GF-D8 (cell line): ENCODE results near the gene ARMC8.

Source experiments
- DNase-seq: peaks from one replicate; lab custom pipeline; 2025; lab: John Stamatoyannopoulos, UW

The ARMC8 gene

DNA sequence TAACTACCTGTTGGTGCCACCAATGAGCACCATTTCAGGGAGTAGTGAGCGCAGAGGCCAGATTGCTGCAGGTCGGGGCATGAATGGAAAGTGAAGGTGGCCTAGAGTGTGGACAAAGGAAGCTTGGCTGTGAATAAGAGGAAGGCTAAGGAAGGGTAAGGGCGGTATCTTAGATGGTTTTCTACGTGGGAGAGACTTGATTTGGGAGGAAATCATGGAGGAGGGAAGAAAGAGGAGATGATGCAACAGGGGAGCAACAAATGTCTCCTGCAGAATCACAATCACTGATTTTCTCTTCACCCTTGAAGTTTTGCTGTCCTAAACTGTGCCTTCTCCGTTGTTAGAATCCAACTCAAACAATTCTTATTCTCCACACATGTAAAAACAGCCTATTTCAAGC lies 120.8 kb downstream of the ARMC8 start:
- DNase-seq: no peak

DNA sequence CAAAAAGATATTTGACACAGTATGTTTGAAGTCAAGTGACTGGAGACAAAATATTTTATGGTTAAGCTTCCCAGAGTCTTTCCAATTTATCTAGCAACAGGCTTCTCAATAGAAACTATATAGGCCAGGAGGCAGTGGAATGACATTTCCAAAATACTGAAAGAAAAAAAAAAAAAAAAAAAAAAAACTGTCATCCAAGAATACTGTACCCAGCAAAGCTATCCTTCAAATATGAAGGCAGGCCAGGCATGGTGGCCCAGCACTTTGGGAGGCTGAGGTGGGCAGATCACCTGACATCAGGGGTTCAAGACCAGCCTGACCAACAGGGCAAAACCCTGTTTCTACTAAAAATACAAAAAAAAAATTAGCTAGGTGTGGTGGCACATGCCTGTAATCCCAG lies 121.7 kb downstream of the ARMC8 start:
- no peak for DNase-seq

GRCh38 chr3:138310494-138310893 lies 123.4 kb downstream of the ARMC8 start:
- no peak for DNase-seq

GRCh38 chr3:138314751-138315150 lies 127.7 kb downstream of the ARMC8 start:
- no peak for DNase-seq

DNA sequence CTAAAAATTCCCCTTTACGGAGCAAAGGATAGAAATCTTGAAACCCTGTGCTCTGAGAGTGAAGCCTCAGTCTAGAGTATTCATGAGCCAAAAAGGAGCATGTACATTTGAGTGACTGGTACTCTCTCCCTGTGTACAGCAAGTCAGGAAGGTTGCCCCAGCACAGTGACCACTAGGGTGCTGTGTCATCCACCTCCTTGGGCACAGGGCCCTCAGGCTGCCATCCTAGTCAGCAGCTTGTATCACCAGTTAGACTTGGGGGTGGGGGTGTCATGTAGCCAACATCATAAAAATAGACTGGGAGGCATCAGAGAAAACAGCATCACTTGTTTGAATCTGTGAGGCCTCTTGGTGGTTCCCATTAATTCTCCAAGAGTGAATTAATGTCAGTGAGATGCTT lies 130.6 kb downstream of the ARMC8 start:
- DNase-seq: no peak

DNA sequence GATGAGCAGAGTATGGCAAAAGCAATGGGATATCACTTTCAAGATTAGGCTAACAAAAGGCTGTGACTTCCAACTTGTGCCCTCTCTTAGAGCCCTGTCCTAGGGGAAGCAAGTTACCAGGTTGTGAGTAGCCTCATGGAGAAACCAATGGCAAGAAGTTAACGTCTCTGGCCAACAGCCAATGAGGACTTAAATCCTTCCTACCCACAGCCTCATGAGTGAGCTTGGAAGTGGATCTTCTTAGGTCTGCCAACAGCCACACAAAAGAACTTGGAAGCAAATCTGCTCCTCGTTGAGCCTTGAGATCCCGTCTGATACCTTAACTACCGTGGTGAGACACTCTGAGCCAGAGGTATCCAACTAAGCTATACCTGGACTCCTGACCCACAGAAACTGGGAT lies 136.9 kb downstream of the ARMC8 start:
- DNase-seq: no peak

DNA sequence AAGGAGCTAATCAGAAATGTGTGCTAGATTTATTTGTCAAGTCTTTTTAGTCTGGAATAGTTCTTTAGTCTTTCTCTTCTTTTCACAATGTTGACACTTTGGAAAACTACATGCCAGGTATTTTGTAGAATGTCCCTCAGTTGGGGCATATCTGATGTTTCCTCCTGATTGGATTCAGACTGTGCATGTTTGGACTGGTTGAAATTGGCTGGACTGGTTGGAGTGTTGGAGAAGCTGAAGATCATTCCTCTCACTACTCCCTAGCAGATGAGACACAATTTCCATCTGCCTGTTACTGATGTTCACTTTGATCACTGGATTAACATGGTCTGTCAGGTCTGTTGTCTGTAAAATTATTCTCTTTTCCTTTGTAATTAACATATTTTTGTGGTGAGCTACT lies 138.9 kb downstream of the ARMC8 start:
- no peak for DNase-seq

DNA sequence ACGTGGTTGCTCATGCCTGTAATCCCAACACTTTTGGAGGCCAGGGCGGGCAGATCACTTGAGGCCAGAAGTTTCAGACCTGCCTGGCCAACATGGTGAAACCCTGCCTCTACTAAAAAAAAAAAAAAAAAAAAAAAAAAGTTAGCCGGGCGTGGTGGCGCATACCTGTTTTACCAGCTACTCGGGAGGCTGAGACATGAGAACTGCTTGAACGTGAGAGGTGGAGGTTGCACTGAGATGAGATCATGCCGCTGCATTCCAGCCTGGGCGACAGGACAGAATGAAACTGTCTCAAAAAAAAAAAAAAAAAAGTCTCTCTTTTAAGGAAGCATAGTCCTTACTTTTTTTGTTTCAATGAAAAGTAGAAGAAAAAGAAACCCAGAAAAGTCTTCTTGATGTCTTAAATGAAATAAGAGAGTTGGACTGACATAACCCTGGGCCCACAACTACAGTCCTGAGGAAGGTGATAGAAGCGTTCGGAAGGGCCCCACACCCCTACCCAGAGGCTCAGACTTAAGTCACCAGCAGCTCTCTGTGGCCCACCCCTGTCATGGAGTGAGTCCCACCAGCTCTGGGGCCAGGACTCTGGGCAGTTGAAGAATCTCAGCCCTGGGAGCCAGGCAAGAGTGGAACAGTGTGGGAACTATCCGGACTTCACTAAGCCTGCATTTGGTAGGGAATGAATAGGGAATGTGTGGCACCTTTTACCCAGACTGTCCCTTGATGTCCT lies 139.9 kb downstream of the ARMC8 start:
- no peak for DNase-seq

DNA sequence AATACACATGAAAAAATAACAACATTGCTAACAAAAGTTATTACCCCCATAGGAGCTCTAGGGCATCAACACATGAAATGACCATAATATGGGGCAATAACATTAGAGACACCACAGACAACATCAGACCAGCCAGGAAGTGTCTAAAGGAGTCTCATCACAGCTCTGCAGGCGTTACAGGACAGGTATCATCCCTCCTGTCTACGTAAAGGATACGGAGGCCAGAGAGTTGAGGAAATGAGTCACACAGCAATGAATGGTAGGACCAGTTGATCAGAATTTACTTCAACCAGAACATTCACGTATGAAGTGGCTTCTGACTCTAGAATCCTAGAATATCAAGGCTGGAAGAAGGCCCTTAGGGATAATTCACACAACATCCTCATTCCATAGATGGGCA lies 140.7 kb downstream of the ARMC8 start:
- no peak for DNase-seq

GRCh38 chr3:138328341-138328740 lies 141.2 kb downstream of the ARMC8 start:
- no peak for DNase-seq

DNA sequence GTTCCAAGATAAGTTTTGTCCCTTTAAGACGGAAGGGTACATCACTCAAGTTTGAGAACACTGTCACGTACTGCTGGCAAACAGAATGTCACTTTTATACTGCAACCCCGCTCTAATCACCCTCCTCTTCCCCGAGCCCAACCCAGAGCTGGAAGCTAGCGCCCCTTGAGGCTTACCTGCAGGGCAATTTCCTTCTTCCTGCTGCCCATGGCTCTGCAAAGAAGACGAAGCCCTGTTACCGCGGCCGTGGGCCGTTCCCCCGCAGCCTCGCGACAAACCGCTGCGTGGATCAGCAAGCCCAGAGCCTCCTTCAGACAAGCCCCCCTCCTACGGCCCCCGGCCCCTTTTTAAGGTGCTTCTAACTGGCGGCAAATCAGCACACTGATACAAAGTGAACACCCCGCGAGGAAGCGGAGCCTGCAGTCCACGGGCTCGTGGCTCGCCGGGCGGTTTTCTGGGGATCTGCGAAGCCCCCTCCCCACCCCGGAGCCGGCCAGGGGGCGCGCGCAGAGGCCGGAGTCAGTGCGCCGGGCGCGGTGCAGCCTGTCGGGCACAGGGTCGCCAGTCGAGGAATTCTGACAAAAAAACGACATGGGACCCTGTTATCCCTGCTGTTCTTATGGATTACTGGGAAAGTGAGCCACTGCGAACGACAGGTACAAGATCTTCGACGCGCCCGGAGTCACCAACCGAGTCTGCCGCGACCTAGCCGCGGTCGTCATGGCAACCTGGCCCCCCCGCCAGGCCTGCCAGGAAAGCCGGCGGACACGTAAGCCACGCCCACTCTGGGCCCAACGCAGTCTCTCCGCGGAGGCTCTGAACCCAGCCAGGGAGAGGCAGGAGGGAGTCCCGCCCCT lies 142.3 kb downstream of the ARMC8 start, which contains the start of gene NME9:
TSS of gene NME9 (minus strand) at position 725 of the 857 bp plus-strand sequence. CDS start at position 209, 516 bp downstream.
- no peak for DNase-seq

DNA sequence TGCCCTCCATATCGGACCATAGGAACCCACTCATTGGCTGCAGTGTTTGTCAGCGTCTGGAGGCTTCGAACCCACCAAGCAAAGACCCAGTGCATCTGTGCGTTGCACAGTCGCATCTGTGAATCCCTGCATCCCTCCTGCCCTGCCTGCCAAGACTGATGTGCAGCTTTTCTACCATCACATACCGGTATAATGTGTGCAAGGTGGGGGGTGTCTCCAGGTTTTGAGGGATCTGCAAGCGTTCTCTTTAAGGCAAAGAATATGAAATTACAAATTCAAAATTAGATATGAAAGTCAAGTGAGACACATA lies 142.8 kb downstream of the ARMC8 start:
- no peak for DNase-seq

DNA sequence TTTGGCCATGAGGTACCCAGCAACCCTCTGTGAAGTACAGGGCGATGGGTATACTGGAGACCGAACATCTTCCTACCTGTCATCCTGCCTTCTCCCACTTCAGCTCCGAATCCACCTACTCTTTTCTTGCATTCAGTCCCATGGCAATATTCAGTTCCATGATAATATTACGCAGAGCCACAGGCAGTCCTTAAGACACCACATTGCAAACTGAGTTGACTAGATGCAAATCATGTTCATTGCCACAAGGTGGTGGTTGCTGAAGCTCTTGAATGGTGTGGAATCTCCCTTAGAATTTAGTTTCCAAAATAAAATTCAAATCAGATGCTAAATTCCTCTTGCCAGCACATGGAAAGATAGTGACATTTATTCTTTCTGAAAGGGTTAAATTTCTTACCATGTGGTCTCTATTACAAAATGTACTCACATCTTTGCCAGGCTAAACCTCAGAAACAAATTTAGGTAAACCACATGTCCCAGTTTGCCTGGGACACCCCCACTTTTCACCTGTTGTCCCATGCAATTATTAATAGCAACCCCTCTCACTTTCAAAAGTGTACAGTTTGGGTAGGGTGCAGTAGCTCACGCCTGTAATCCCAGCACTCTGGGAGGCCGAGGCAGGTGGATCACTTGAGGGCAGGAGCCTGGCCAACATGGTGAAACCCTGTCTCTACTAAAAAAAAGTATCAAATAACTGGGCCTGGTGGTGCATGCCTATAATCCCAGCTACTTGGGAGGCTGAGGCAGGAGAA lies 144.2 kb downstream of the ARMC8 start:
- no peak for DNase-seq

DNA sequence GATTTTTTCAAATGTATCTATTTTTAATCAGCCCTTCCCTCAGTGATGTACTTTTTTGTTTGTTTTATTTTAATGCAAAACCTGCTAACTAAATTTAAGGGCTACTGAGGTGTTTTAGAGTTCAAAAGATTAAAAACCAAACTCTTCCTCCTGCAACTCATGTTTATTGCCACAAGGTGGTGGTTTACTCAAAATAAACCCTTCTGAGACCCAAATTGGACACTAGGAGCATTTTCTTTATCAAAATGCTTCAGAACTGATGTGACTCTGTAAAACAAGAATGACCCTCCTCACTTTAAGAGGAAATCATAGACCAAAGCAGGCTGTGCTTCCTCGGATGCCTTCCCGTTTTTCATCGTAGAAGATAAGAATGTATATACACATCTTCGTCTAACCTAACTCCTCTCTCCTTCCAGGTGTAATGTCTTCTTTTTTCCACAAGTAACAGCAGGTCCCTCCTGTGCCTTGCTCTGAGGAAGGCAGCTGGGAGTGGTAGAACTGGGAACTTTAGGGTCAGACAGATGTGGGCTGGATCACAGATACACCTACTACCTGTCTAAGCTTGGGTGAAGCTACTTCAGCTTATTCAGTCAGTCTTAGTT lies 145.5 kb downstream of the ARMC8 start:
- DNase-seq: no peak

- DNase-seq: no peak
Measured at GRCh38 chr3:138334608-138335007, 147.5 kb downstream of the ARMC8 start.

DNA sequence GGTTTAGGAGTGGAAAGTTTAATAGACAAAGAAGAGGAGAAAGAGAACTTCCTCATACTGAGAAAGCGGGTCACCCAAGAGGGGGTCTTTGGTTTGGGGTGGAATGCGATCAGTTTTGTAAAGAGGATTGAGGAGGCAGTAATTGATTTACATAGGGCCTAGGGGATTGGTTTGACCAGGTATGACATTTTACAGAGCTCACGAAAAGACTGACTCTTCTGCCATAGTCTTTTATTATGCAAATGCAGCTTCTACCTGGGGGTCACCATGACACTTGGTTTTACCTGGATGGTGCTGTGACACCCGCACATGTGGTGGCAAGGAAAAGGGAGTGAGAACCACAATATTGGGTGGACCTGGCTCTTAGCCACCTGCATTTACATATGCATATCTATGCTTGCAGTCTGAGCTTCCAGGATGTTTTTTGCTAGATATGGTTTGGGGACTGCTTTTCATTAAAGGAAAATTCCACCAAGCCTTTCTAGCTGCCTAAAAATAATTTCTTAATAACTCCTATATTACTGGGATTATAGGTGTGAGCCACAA lies 149.4 kb downstream of the ARMC8 start:
- no peak for DNase-seq

DNA sequence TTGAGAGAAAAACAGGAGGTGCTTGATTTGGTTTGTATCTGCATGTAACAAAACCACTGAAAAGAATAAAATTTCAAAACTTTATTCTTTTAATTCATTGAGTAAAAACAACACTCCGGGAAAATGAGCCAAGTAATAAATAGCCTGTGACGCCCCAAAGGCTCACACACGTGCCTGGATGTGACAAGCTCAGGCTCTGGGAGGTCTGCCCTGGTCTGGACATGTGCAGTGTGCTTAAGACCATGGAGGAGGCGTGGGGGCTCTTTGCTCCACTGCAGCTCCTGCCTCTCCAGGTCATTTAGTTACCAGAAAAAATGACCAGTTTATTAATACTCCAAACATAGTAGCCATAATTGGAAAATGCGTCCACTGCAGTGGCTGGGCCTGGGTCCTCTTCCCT lies 151.1 kb downstream of the ARMC8 start:
- DNase-seq: no peak

DNA sequence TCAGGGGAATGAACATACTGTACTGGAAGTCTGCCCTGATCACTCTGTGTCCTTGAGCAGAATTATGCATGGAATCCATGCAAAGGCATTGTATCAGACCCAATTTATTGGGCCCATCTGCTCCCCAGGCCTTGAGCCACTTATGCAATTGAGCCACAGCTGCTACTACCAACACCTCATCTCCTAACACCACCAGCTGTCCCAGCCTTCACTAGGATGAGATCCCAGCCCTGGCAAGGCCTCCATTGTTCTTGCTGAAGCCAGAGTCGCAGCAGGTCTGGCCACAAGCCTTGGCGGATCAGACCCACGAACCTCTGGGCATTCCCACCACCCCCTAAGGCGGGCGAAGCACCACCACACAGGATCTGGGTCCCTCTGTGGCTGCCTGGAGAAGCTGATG lies 151.7 kb downstream of the ARMC8 start:
- no peak for DNase-seq

DNA sequence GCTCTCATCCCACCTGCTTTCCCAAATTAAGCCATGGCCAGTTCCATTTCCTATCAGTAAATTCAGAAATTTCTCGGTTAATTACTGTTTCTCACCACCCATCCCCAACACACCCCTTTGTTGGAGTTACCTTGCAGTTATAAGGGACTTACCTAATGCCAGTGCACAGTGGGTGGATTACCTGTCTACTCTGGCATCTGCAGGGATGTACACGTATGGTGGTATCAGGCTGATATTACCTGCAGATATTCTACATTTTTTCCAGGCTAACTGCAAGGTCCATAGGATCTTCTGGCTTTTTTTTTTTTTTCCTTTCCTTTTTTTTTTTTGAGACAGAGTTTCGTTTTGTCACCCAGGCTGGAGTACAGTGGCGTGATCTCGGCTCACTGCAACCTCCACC lies 153.4 kb downstream of the ARMC8 start:
- DNase-seq: no peak

GRCh38 chr3:138344754-138345153 lies 157.7 kb downstream of the ARMC8 start:
- no peak for DNase-seq
